HepG2 (cell line): ENCODE results near the gene IFT22. TPM values are rescaled to one million over a fixed set of nuclear protein-coding genes. Genes with fewer than 3 reads are reported as not detected.

Experiments
- AFF4 ChIP-seq: sonication (generic); formaldehyde crosslinking; IDR thresholded peaks from 2 replicates; pipeline ENCODE4 v1.4.0; 2020; ENCODE audit warnings: missing genetic modification reagents
- DPF2 ChIP-seq: sonication (generic); formaldehyde crosslinking; IDR thresholded peaks from 2 replicates; pipeline ENCODE4 v1.4.0; 2020; ENCODE audit warnings: mild to moderate bottlenecking, low read depth, missing genetic modification reagents, borderline replicate concordance
- E2F1 ChIP-seq: sonication (generic); formaldehyde crosslinking; IDR thresholded peaks from 2 replicates; pipeline ENCODE4 v1.5.0; 2020; ENCODE audit warnings: missing genetic modification reagents
- HNF1A ChIP-seq, 2 experiments: sonication (generic) in 1 of 2; formaldehyde crosslinking in 1 of 2; IDR thresholded peaks; 2 replicates each; pipeline versions ENCODE4 v1.4.0 to v1.6.1; 2016 to 2020; ENCODE audit warnings: borderline replicate concordance in 1 of 2, low read depth in 1 of 2, mild to moderate bottlenecking in 1 of 2, missing genetic modification reagents in 1 of 2
- KDM5A ChIP-seq: fragments of 200-600 bp; sonication (generic); IDR thresholded peaks from 2 replicates; pipeline ENCODE4 v1.7.0; 2018; ENCODE audit warnings: antibody characterized with exemption, mild to moderate bottlenecking, low read length, borderline replicate concordance
- MXD1 ChIP-seq: sonication (generic); formaldehyde crosslinking; IDR thresholded peaks from 2 replicates; pipeline ENCODE4 v1.4.0; 2020; ENCODE audit warnings: mild to moderate bottlenecking, missing genetic modification reagents
- MXD3 ChIP-seq: IDR thresholded peaks from 2 replicates; pipeline ENCODE4 v1.6.1; 2016; ENCODE audit warnings: mild to moderate bottlenecking, missing biosample characterization, missing genetic modification reagents
- SMAD3 ChIP-seq: sonication (generic); formaldehyde crosslinking; IDR thresholded peaks from 2 replicates; pipeline ENCODE4 v1.4.0; 2020; ENCODE audit warnings: missing genetic modification reagents
- TERF1 ChIP-seq: sonication (generic); formaldehyde crosslinking; IDR thresholded peaks from 2 replicates; pipeline ENCODE4 v1.8.0; 2022; ENCODE audit warnings: mild to moderate bottlenecking, missing genetic modification reagents, moderate library complexity
- ZFP90 ChIP-seq: sonication (generic); formaldehyde crosslinking; IDR thresholded peaks from 2 replicates; pipeline ENCODE4 v1.8.0; 2022; ENCODE audit warnings: missing genetic modification reagents, mild to moderate bottlenecking, inconsistent platforms, borderline replicate concordance
- ZNF496 ChIP-seq: sonication (generic); formaldehyde crosslinking; IDR thresholded peaks from 2 replicates; pipeline ENCODE4 v1.8.1; 2023; ENCODE audit warnings: mild to moderate bottlenecking, moderate library complexity, missing genetic modification reagents; ENCODE audit not compliant: insufficient replicate concordance
- ZNF674 ChIP-seq: sonication (generic); formaldehyde crosslinking; IDR thresholded peaks from 2 replicates; pipeline ENCODE4 v1.5.0; 2020; ENCODE audit warnings: low read depth, mild to moderate bottlenecking, missing genetic modification reagents
- ZNF691 ChIP-seq: sonication (generic); formaldehyde crosslinking; IDR thresholded peaks from 2 replicates; pipeline ENCODE4 v1.4.0; 2020; ENCODE audit warnings: missing genetic modification reagents, low read depth, mild to moderate bottlenecking, borderline replicate concordance
- polyA plus RNA-seq, 8 experiments: library from polyadenylated mRNA; depleted of rRNA in 3 of 8; stranded (reverse) in 7 of 8; unstranded in 1 of 8; fragments of >200 nt; fragmentation: Illumina TruSeq in 4 of 8; extraction: Trizol in 4 of 8; gene quantifications; 2 replicates each; pipeline versions ENCODE4 v1.2.1 to v1.2.3, GENCODE V29; 2011 to 2016; ENCODE audit warnings: low read depth in 4 of 8, missing spikeins in 1 of 8, mixed read lengths in 1 of 8; ENCODE audit not compliant: insufficient read depth in 1 of 8
- total RNA-seq, 5 experiments: library from RNA; depleted of rRNA; stranded (reverse); fragments of >200 nt; fragmentation: Illumina TruSeq; extraction: Trizol; gene quantifications; 2 replicates each; pipeline ENCODE4 v1.2.3, GENCODE V29; 2016; ENCODE audit warnings: low read depth in 1 of 5

The IFT22 gene
- total and polyA plus RNA-seq, 2 of the 13 experiments (the other 11 are each of a cell fraction or from before 2014, with no cell fraction given), result 8.9 to 14.5 TPM

GRCh38 chr7:101321491-101322401, at the start of gene IFT22 (continued):
- no peak for TF ChIP-seq E2F1 (CRISPR knock-in tag)
- TF ChIP-seq TERF1 (CRISPR knock-in tag), result no peak
- no peak for TF ChIP-seq AFF4 (CRISPR knock-in tag)
- no peak for TF ChIP-seq ZFP90 (CRISPR knock-in tag)
- TF ChIP-seq HNF1A (IDR thresholded peaks at IDR 0.05; ENCODE audit: low read depth), result no peak
- no peak; the same call in 1 of the 2 replicates for TF ChIP-seq HNF1A (CRISPR knock-in tag; IDR thresholded peaks at IDR 0.05; ENCODE audit: borderline replicate concordance)
- peak; percentile 77; the same call in 1 of the 2 replicates for TF ChIP-seq MXD1 (CRISPR knock-in tag)
- no peak for TF ChIP-seq ZNF496
- no peak for TF ChIP-seq ZNF691 (CRISPR knock-in tag)
- TF ChIP-seq SMAD3 (CRISPR knock-in tag), result no peak
- TF ChIP-seq DPF2, result no peak
- no peak for TF ChIP-seq MXD3 (CRISPR knock-in tag)
- TF ChIP-seq KDM5A, result peak; percentile 77
- no peak for TF ChIP-seq ZNF674 (CRISPR knock-in tag)
